ENCODE results near the gene QKI. TPM values are rescaled to one million over a fixed set of nuclear protein-coding genes. Genes with fewer than 3 reads are reported as not detected.

Gene QKI
- total RNA-seq, 1 donor from 2014 or later: 234 TPM

- intact Hi-C loops (cut with DNase I): no loop called here
- H3K4me1 ChIP-seq: no peaks in the 10 kb centered on the region
- no peaks in the 10 kb centered on the region for H3K36me3 ChIP-seq
- no peak for DNase-seq
- H3K4me3 ChIP-seq: no peak overlapping the region
- TF ChIP-seq CTCF (IDR thresholded peaks at IDR 0.05): no peak
- no peaks in the 10 kb centered on the region for H3K9me3 ChIP-seq
- no peak for ATAC-seq
- H3K27me3 ChIP-seq: no peaks in the 10 kb centered on the region
- H3K27ac ChIP-seq: no peak overlapping the region
Observed at GRCh38 chr6:163548624-163549023, 134.1 kb downstream of the QKI start.

- Histone ChIP-seq H3K27ac (no peak overlapping the region), H3K36me3 (peaks cover 6% of the 10 kb centered on the region), H3K4me1 (no peaks in the 10 kb centered on the region), H3K27me3 (no peaks in the 10 kb centered on the region), H3K4me3 (no peak overlapping the region), H3K9me3 (no peaks in the 10 kb centered on the region)
- peak; percentile 31 for ATAC-seq
- intact Hi-C loops (cut with DNase I): no loop called here
- TF ChIP-seq CTCF (IDR thresholded peaks at IDR 0.05): no peak
- DNase-seq: no peak
Observed at GRCh38 chr6:163554032-163554431, 139.5 kb downstream of the QKI start.

- H3K27me3 ChIP-seq: no peaks in the 10 kb centered on the region
- H3K4me1 ChIP-seq: no peaks in the 10 kb centered on the region
- intact Hi-C loops (cut with DNase I): no loop called here
- H3K36me3 ChIP-seq: peaks cover 7% of the 10 kb centered on the region
- peak; percentile 53 for TF ChIP-seq CTCF (IDR thresholded peaks at IDR 0.05)
- no peaks in the 10 kb centered on the region for H3K9me3 ChIP-seq
- ATAC-seq: peak; percentile 85
- H3K27ac ChIP-seq: no peak overlapping the region
- peak; percentile 70 for DNase-seq
- H3K4me3 ChIP-seq: no peak overlapping the region
Observed at GRCh38 chr6:163554663-163555062, 140.1 kb downstream of the QKI start.

- Histone ChIP-seq H3K4me3 (no peak overlapping the region), H3K27ac (no peak overlapping the region), H3K36me3 (peaks cover 32% of the 10 kb centered on the region), H3K9me3 (no peaks in the 10 kb centered on the region), H3K4me1 (no peaks in the 10 kb centered on the region), H3K27me3 (no peaks in the 10 kb centered on the region)
- DNase-seq: no peak
- TF ChIP-seq CTCF (IDR thresholded peaks at IDR 0.05): no peak
- ATAC-seq: no peak
- intact Hi-C loops (cut with DNase I): no loop called here
Observed at GRCh38 chr6:163559661-163560060, 145.1 kb downstream of the QKI start.

GRCh38 chr6:163563318-163563717 lies 148.8 kb downstream of the QKI start:
- Histone ChIP-seq H3K4me3 (no peak overlapping the region), H3K4me1 (no peaks in the 10 kb centered on the region), H3K36me3 (peaks cover 66% of the 10 kb centered on the region), H3K9me3 (no peaks in the 10 kb centered on the region), H3K27me3 (no peaks in the 10 kb centered on the region), H3K27ac (no peak overlapping the region)
- no peak for TF ChIP-seq CTCF (IDR thresholded peaks at IDR 0.05)
- DNase-seq (no peak), ATAC-seq (peak; percentile 40)
- intact Hi-C loops (cut with DNase I): no loop called here

GRCh38 chr6:163564534-163564933 lies 150.0 kb downstream of the QKI start:
- ATAC-seq: no peak
- no peaks in the 10 kb centered on the region for H3K27me3 ChIP-seq
- DNase-seq: no peak
- peaks cover 59% of the 10 kb centered on the region for H3K36me3 ChIP-seq
- no peaks in the 10 kb centered on the region for H3K9me3 ChIP-seq
- no peaks in the 10 kb centered on the region for H3K4me1 ChIP-seq
- H3K4me3 ChIP-seq: no peak overlapping the region
- TF ChIP-seq CTCF (IDR thresholded peaks at IDR 0.05): no peak
- no peak overlapping the region for H3K27ac ChIP-seq
- intact Hi-C loops (cut with DNase I): no loop called here

Measured in upper lobe of right lung (tissue), 1 donor.